LNCaP clone FGC (cell line): Measurements from ENCODE around the gene NCEH1.

ENCODE experiments used
- DNase-seq: peaks from one replicate; pipeline ENCODE4 v3.0.0-alpha.2; 2011; ENCODE audit warnings: low read depth
- H3K4me3 ChIP-seq: 2 replicates; pipeline ENCODE4 v1.5.1; 2011; ENCODE audit warnings: mild to moderate bottlenecking, low read depth, low read length, control low read depth
- CTCF ChIP-seq: IDR thresholded peaks from 2 replicates; pipeline ENCODE4 v1.5.1; 2012; ENCODE audit warnings: mild to moderate bottlenecking; ENCODE audit not compliant: control insufficient read depth, insufficient read depth; ENCODE audit errors: extremely low read depth

Gene NCEH1

DNA sequence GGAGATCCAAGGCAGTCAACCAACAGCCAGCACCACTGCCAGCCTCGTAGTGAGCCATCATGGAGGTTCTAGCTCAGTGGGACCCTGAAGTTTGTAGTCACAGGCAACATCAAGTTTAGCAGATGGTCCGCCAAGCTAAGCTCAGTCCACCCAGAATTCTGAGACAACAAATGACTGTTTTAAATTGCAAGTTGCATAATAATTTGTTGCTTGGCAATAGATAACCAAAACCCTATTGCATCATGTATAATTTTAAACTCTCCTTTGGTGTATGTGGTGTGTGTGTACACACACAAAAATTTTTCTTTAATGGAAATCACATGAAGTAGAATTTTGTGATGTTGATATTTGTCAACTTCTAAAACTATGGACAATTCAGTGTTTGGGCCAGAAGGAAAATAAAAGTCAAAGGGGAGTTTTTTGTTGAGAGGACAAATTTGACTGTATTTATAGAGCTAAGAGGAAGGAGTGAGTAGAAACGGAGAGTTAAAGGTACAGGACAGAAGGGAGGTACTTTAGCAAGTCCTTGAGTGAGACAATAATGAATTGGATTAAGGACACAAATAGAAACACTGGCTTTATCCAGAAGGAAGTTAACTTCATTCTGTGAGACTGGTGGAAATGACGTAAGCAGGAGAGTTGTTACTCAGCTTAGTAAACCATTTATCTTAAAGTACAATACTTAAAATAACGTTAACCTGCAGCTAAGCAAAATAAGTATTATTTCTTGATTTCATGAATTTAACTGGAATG, 83.6 kb downstream of the NCEH1 start:
- no peak overlapping the region for H3K4me3 ChIP-seq
- TF ChIP-seq CTCF = no peak
- no peak for DNase-seq

DNA sequence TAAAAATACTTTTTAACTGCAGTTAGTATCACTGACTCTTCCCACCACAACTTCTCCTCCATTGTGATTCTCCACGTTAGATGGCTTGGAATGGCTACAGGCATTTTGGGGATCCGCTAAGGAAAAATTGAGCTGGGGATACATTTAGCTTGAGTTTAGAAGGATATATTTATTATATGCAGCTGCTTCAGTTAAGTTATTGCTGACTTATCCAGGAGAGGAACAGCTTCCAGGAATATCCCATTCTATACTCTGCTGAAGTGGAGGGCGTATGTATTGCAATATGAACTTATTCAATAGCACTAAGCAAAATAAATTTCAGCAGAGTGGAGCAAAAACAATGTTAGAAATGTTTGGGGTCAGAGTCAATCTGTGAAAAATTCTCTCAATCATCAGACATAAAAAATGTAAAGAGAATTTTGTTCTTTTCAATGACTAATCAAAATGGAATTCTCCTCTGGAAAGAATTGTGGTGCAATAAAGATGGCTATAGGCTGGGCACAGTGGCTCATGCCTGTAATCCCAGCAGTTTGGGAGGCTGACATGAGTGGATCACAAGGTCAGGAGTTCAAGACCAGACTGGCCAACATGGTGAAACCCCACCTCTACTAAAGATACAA, 84.7 kb downstream of the NCEH1 start:
- DNase-seq = no peak

GRCh38 chr3:172625404-172625803, 85.5 kb downstream of the NCEH1 start:
- H3K4me3 ChIP-seq = no peak overlapping the region
- no peak for DNase-seq
- no peak for TF ChIP-seq CTCF

More for the DNA sequence above, 84.7 kb downstream of the NCEH1 start:
- no peak for TF ChIP-seq CTCF
- no peak overlapping the region for H3K4me3 ChIP-seq

DNA sequence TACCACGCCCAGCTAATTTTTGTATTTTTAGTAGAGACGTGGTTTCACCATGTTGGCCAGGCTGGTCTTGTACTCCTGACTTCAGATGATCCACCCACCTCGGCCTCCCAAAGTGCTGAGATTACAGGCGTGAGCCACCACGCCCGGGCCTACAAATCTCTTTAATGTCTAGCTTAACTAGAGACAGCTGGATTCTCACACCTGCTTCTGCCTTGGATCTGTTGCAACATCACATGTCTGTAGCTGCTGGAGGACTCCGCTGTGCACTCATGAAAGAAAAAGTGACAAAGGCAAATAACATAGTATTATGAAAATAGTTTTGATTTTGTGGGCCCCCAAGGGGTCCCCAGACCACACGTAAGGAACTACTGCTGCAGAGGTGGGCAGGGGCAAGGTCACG, 85.9 kb downstream of the NCEH1 start:
- no peak for DNase-seq
- TF ChIP-seq CTCF = no peak
- H3K4me3 ChIP-seq = no peak overlapping the region

GRCh38 chr3:172622916-172623700, 87.8 kb downstream of the NCEH1 start:
- TF ChIP-seq CTCF = peak; percentile 54
- H3K4me3 ChIP-seq = no peak overlapping the region
- peak; percentile 83 for DNase-seq

DNA sequence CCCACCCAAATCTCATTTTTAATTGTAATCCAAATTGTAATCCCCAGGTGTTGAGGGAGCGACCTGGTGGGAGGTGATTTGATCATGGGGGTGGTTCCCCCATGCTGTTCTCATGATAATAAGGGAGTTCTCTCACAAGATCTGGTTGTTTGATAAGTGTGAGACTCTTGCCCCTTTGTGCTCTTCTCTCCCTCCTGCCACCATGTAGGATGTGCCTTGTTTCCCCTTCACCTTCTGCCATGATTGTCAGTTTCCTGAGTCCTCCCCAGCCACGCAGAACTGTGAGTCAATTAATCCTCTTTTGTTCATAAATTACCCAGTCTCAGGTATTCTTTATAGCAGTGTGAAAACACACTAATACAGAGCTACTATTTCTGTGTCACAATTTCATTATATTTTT, 88.7 kb downstream of the NCEH1 start:
- no peak for TF ChIP-seq CTCF
- DNase-seq = no peak
- H3K4me3 ChIP-seq = no peak overlapping the region
